ENCODE data around the gene RBMS3. TPM values are rescaled to one million over a fixed set of nuclear protein-coding genes. Genes with fewer than 3 reads are reported as not detected.

RBMS3 gene
- total RNA-seq, 1 experiment from 2014 or later: 7.4 TPM

DNA sequence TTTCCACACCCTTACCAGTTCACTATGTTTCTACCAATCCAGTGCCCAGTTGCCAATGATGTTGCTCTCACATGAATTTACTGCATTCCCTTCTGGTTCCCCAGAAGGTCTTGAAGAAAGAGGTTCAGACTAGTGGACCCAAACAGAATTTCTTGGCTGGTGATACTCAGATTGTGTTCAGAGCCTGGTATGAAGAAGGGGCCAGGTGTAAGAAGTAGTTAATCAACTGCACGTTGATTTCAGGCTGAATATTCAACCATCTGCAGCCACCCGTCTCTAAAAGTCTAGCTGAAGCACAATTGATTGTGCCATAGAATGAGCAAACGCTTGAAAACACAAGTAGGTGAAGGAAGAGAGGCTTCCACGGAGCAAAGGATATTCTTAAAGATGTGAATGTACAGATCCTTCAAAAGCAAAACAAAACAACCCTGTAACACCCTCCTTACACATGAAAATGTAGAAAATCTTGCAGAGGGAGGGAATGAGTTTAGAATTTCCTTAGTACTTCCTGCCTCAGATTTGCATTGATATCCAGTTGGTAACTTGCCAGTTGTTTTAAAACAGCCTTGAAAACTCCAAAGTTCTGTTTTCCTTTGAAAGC, 4.7 kb downstream of the RBMS3 start:
- Histone ChIP-seq H3K4me3 (ENCODE audit: low read depth, low read length) (no peak overlapping the region), H3K27me3 (replicated peaks; ENCODE audit: control insufficient read depth, insufficient read depth, low read length) (no peaks in the 10 kb centered on the region), H3K4me1 (peaks cover 9% of the 10 kb centered on the region; the same call in 1 of the 2 replicates), H3K36me3 (ENCODE audit: control insufficient read depth, insufficient read depth, low read length) (no peaks in the 10 kb centered on the region), H3K9me3 (no peaks in the 10 kb centered on the region)
- ChIA-PET CTCF (no interaction called here), POLR2A (no interaction called here)
- Mint-ChIP-seq H3K4me3 (ENCODE audit: unreplicated experiment) (no peak overlapping the region), H3K4me1 (ENCODE audit: low read depth, unreplicated experiment) (peaks cover 26% of the 10 kb centered on the region), H3K9me3 (ENCODE audit: unreplicated experiment) (no peaks in the 10 kb centered on the region), H3K27me3 (ENCODE audit: insufficient read depth, unreplicated experiment) (no peaks in the 10 kb centered on the region), H3K27ac (ENCODE audit: unreplicated experiment) (no peak overlapping the region), H3K36me3 (ENCODE audit: insufficient read depth, unreplicated experiment) (peaks cover 3% of the 10 kb centered on the region)
- DNase-seq: no peak
- intact Hi-C loops (cut with micrococcal nuclease; ENCODE audit: unreplicated experiment): no loop called here
- TF ChIP-seq, protein P1, sequence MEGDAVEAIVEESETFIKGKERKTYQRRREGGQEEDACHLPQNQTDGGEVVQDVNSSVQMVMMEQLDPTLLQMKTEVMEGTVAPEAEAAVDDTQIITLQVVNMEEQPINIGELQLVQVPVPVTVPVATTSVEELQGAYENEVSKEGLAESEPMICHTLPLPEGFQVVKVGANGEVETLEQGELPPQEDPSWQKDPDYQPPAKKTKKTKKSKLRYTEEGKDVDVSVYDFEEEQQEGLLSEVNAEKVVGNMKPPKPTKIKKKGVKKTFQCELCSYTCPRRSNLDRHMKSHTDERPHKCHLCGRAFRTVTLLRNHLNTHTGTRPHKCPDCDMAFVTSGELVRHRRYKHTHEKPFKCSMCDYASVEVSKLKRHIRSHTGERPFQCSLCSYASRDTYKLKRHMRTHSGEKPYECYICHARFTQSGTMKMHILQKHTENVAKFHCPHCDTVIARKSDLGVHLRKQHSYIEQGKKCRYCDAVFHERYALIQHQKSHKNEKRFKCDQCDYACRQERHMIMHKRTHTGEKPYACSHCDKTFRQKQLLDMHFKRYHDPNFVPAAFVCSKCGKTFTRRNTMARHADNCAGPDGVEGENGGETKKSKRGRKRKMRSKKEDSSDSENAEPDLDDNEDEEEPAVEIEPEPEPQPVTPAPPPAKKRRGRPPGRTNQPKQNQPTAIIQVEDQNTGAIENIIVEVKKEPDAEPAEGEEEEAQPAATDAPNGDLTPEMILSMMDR (IDR thresholded peaks at IDR 0.05; ENCODE audit: insufficient read depth in 1 of 2, low read depth in 1 of 2, low read length in 1 of 2, severe bottlenecking in 1 of 2, unreplicated experiment in 1 of 2): no peak
- BruUV-seq (replicated peaks): no TSS peak

GRCh38 chr3:29286478-29287240, 5.8 kb downstream of the RBMS3 start:
- H3K36me3 ChIP-seq (ENCODE audit: control insufficient read depth, insufficient read depth, low read length): no peaks in the 10 kb centered on the region
- DNase-seq: no peak
- Mint-ChIP-seq H3K4me1 (ENCODE audit: low read depth, unreplicated experiment) (peaks cover 23% of the 10 kb centered on the region), H3K27me3 (ENCODE audit: insufficient read depth, unreplicated experiment) (no peaks in the 10 kb centered on the region), H3K36me3 (ENCODE audit: insufficient read depth, unreplicated experiment) (no peaks in the 10 kb centered on the region), H3K27ac (ENCODE audit: unreplicated experiment) (no peak overlapping the region), H3K9me3 (ENCODE audit: unreplicated experiment) (no peaks in the 10 kb centered on the region), H3K4me3 (ENCODE audit: unreplicated experiment) (no peak overlapping the region)
- no peaks in the 10 kb centered on the region for H3K9me3 ChIP-seq
- no peaks in the 10 kb centered on the region for H3K27me3 ChIP-seq (replicated peaks; ENCODE audit: control insufficient read depth, insufficient read depth, low read length)
- CTCF ChIA-PET: no interaction called here
- peaks cover 20% of the 10 kb centered on the region for H3K4me1 ChIP-seq
- intact Hi-C loops (cut with micrococcal nuclease; ENCODE audit: unreplicated experiment): no loop called here
- POLR2A ChIA-PET: no interaction called here
- H3K4me3 ChIP-seq (ENCODE audit: low read depth, low read length): no peak overlapping the region
- no TSS peak for BruUV-seq (replicated peaks)
- TF ChIP-seq, protein P1 (IDR thresholded peaks at IDR 0.05; ENCODE audit: insufficient read depth in 1 of 2, low read depth in 1 of 2, low read length in 1 of 2, severe bottlenecking in 1 of 2, unreplicated experiment in 1 of 2): no peak

DNA sequence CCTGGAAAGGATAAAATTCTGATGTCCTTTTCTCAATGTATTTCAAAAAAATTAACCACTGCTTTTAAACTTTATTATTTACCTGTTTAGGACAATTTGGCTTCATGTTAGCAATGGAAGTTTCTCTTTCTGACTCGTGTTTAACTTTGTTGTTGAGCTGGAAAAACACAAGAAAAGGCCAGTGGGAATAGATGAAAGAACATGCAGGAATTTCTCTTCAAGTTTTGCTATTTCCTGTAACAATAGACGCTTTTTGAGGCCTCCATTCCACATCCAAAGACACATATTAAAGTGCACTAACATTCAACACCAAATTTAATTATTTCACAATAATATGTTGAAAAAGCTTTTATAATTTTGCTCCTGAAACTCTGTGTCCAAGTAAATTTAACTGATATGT, 9.7 kb downstream of the RBMS3 start:
- H3K36me3 ChIP-seq (ENCODE audit: control insufficient read depth, insufficient read depth, low read length): no peaks in the 10 kb centered on the region
- no peak overlapping the region for H3K4me3 ChIP-seq (ENCODE audit: low read depth, low read length)
- no peaks in the 10 kb centered on the region for H3K9me3 ChIP-seq
- BruUV-seq (replicated peaks): no TSS peak
- no peak overlapping the region for H3K4me3 Mint-ChIP-seq (ENCODE audit: unreplicated experiment)
- intact Hi-C loops (cut with micrococcal nuclease; ENCODE audit: unreplicated experiment): no loop called here
- no peak for DNase-seq
- no peaks in the 10 kb centered on the region for H3K27me3 ChIP-seq (replicated peaks; ENCODE audit: control insufficient read depth, insufficient read depth, low read length)
- H3K27me3 Mint-ChIP-seq (ENCODE audit: insufficient read depth, unreplicated experiment): no peaks in the 10 kb centered on the region
- peaks cover 34% of the 10 kb centered on the region for H3K4me1 Mint-ChIP-seq (ENCODE audit: low read depth, unreplicated experiment)
- ChIA-PET POLR2A (no interaction called here), CTCF (no interaction called here)
- no peaks in the 10 kb centered on the region for H3K36me3 Mint-ChIP-seq (ENCODE audit: insufficient read depth, unreplicated experiment)
- TF ChIP-seq, protein P1 (IDR thresholded peaks at IDR 0.05; ENCODE audit: insufficient read depth in 1 of 2, low read depth in 1 of 2, low read length in 1 of 2, severe bottlenecking in 1 of 2, unreplicated experiment in 1 of 2): no peak
- H3K27ac Mint-ChIP-seq (ENCODE audit: unreplicated experiment): no peak overlapping the region
- H3K9me3 Mint-ChIP-seq (ENCODE audit: unreplicated experiment): no peaks in the 10 kb centered on the region
- H3K4me1 ChIP-seq: peaks cover 31% of the 10 kb centered on the region

All from Caco-2 (cell line).